GM12878 (cell line): Measurements from ENCODE around the gene MACROD2. TPM values are rescaled to one million over a fixed set of nuclear protein-coding genes. Genes with fewer than 3 reads are reported as not detected.

Source experiments
- ATAC-seq: fragments of 200-7000 bp; cut with Tn5 transposase; 3 replicates; pipeline ENCODE4 v1.9.1; 2020; ENCODE audit warnings: mild to moderate bottlenecking, moderate library complexity
- BruUV-seq: library from RNA; stranded (reverse); fragments of 400-500 nt; replicated peaks from 2 replicates; lab custom pipeline; 2021; lab: Mats Ljungman, UMichigan
- CTCF ChIA-PET: fragments of 300-600 bp; sonication (Branson Sonifier 250); formaldehyde crosslinking; extraction: SDS; loops from one replicate; lab custom pipeline; 2021; ENCODE audit warnings: inconsistent platforms; lab: Yijun Ruan, JAX
- POLR2A ChIA-PET: fragments of 350-600 bp; formaldehyde crosslinking; extraction: SDS; loops from one replicate; lab custom pipeline; 2021; ENCODE audit warnings: inconsistent platforms; lab: Charles Lee
- RAD21 ChIA-PET: fragments of 300-600 bp; sonication (Branson Sonifier 250); formaldehyde crosslinking; loops from one replicate; lab custom pipeline; 2023; ENCODE audit warnings: antibody characterized with exemption; ENCODE audit not compliant: unreplicated experiment; lab: Charles Lee
- SMC1A ChIA-PET: fragments of 300-600 bp; sonication (Branson Sonifier 250); formaldehyde crosslinking; loops from one replicate; lab custom pipeline; 2023; ENCODE audit not compliant: unreplicated experiment, uncharacterized antibody; lab: Charles Lee
- DNase-seq: peaks from one replicate; pipeline ENCODE4 v3.0.0-alpha.2; 2011; ENCODE audit warnings: low read depth, low spot score
- FAIRE-seq: peaks from 3 replicates; lab custom pipeline; 2011; peaks lifted over from hg19 to GRCh38; lab: Jason Lieb, UNC
- H2AFZ ChIP-seq: 2 replicates; pipeline ENCODE4 v1.6.0; 2011; ENCODE audit warnings: low read depth, low read length, control low read depth; ENCODE audit not compliant: control insufficient read depth
- H3K27ac ChIP-seq: 2 replicates; pipeline ENCODE4 v1.5.1; 2011; ENCODE audit warnings: control low read depth; ENCODE audit not compliant: control insufficient read depth, insufficient read depth
- H3K27me3 ChIP-seq, 2 experiments: replicated peaks in 1 of 2; 2 replicates each; pipeline versions ENCODE4 v1.6.0 to v1.6.1; 2011; ENCODE audit warnings: low read length in 1 of 2; ENCODE audit not compliant: control insufficient read depth in 2 of 2, insufficient read depth in 2 of 2
- H3K36me3 ChIP-seq, 2 experiments: 2 replicates each; pipeline ENCODE4 v1.5.1; 2011; ENCODE audit warnings: low read length in 1 of 2; ENCODE audit not compliant: control insufficient read depth in 2 of 2, insufficient read depth in 2 of 2
- H3K4me1 ChIP-seq: 2 replicates; pipeline ENCODE4 v1.6.1; 2011; ENCODE audit warnings: mild to moderate bottlenecking, low read length, moderate library complexity, mixed read lengths; ENCODE audit not compliant: control insufficient read depth, insufficient read depth
- H3K4me2 ChIP-seq: 2 replicates; pipeline ENCODE4 v1.6.0; 2011; ENCODE audit warnings: control low read depth; ENCODE audit not compliant: control insufficient read depth, insufficient read depth
- H3K4me3 ChIP-seq: fragments of 200-600 bp; sonication (generic); 2 replicates; pipeline ENCODE4 v1.5.1; 2016
- H3K79me2 ChIP-seq: 2 replicates; pipeline ENCODE4 v1.6.0; 2011; ENCODE audit warnings: low read length; ENCODE audit not compliant: control insufficient read depth, insufficient read depth
- H3K9ac ChIP-seq: 2 replicates; pipeline ENCODE4 v1.8.0; 2011; ENCODE audit warnings: low read length, control low read depth, mixed read lengths; ENCODE audit not compliant: control insufficient read depth, insufficient read depth
- H3K9me3 ChIP-seq: replicated peaks from 3 replicates; pipeline ENCODE4 v1.5.1; 2011; ENCODE audit warnings: mild to moderate bottlenecking, low read length; ENCODE audit not compliant: control insufficient read depth, insufficient read depth
- H4K20me1 ChIP-seq: 2 replicates; pipeline ENCODE4 v1.6.0; 2011; ENCODE audit not compliant: control insufficient read depth, insufficient read depth
- CEBPB ChIP-seq, 2 experiments: fragments of 150-350 bp in 1 of 2; IDR thresholded peaks; 2 replicates each; pipeline ENCODE4 v1.6.1; 2012 to 2014; ENCODE audit warnings: low read depth in 2 of 2, low read length in 2 of 2, borderline replicate concordance in 1 of 2, inconsistent platforms in 1 of 2
- CHD2 ChIP-seq: IDR thresholded peaks from 2 replicates; pipeline ENCODE4 v1.6.1; 2011; ENCODE audit warnings: low read depth, low read length, improper control_type of control experiment, borderline replicate concordance
- EED ChIP-seq: sonication (generic); IDR thresholded peaks from 2 replicates; pipeline ENCODE4 v1.6.1; 2016; ENCODE audit warnings: antibody characterized with exemption, low read depth
- EZH2 ChIP-seq: IDR thresholded peaks from 2 replicates; pipeline ENCODE4 v1.6.1; 2012; ENCODE audit warnings: low read depth, mild to moderate bottlenecking, control low read depth, inconsistent platforms, low read length, borderline replicate concordance; ENCODE audit not compliant: control insufficient read depth
- HDAC6 ChIP-seq: fragments of 200-600 bp; sonication (generic); IDR thresholded peaks from one replicate; pipeline ENCODE4 v1.8.0; 2017; ENCODE audit warnings: antibody characterized with exemption; ENCODE audit not compliant: unreplicated experiment
- LARP7 ChIP-seq: fragments of 450-650 bp; IDR thresholded peaks from 2 replicates; pipeline ENCODE4 v1.6.1; 2017; ENCODE audit warnings: mild to moderate bottlenecking
- MYC ChIP-seq: IDR thresholded peaks from 2 replicates; pipeline ENCODE4 v1.6.1; 2011; ENCODE audit warnings: mild to moderate bottlenecking, low read length, moderate library complexity, inconsistent platforms; ENCODE audit not compliant: insufficient read depth, insufficient replicate concordance, insufficient read length, severe bottlenecking
- NR2F1 ChIP-seq: fragments of 450-650 bp; conservative IDR thresholded peaks from 2 replicates; pipeline ENCODE4 v1.6.1; 2017; ENCODE audit warnings: mild to moderate bottlenecking
- SP1 ChIP-seq: IDR thresholded peaks from one replicate; pipeline ENCODE4 v1.6.1; 2011; ENCODE audit warnings: low read depth, low read length
- STAT3 ChIP-seq: IDR thresholded peaks from 2 replicates; pipeline ENCODE4 v1.6.1; 2011; ENCODE audit warnings: low read depth, low read length, improper control_type of control experiment
- YY1 ChIP-seq: IDR thresholded peaks from 2 replicates; pipeline ENCODE4 v1.6.1; 2011; ENCODE audit warnings: low read depth, mild to moderate bottlenecking, low read length
- ZNF622 ChIP-seq: fragments of 450-650 bp; IDR thresholded peaks from 2 replicates; pipeline ENCODE4 v1.6.1; 2017; ENCODE audit warnings: mild to moderate bottlenecking, inconsistent platforms
- WGBS: methylation state at CpG from one replicate; pipeline ENCODE4 v1.1.6; 2016; ENCODE audit warnings: low lambda C conversion rate; ENCODE audit not compliant: insufficient replicate concordance, insufficient coverage; ENCODE audit errors: missing lambda C conversion rate; 5-methylcytosine and 5-hydroxymethylcytosine counted together
- in situ Hi-C: fragments of 300-500 bp; cut with MboI; formaldehyde crosslinking; loops from 9 replicates; pipeline ENCODE4 v1.14.3; 2018; ENCODE audit warnings: mixed read lengths
- intact Hi-C: fragments of 100-400 bp; cut with micrococcal nuclease; formaldehyde crosslinking; loops from one replicate; pipeline ENCODE4 v1.14.2; 2022; ENCODE audit not compliant: unreplicated experiment
- polyA plus RNA-seq, 11 experiments: library from polyadenylated mRNA; depleted of rRNA in 4 of 11; unstranded in 6 of 11; stranded (reverse) in 5 of 11; fragments of >200 nt; fragmentation: Nextera tagmentation in 4 of 11; fragmentation: Illumina TruSeq in 1 of 11; extraction: Ambion mirVana in 4 of 11; extraction: Trizol in 1 of 11; gene quantifications; 1 replicate in 1 of 11; 2 replicates in 10 of 11; pipeline versions ENCODE4 v1.2.1 to v1.2.3, GENCODE V29; 2011 to 2016; ENCODE audit warnings: inconsistent platforms in 2 of 11, missing spikeins in 2 of 11, low read depth in 1 of 11
- total RNA-seq, 4 experiments: library from RNA; depleted of rRNA in 3 of 4; stranded (reverse); fragments of >200 nt in 3 of 4; fragmentation: Illumina TruSeq in 1 of 4; extraction: Trizol in 1 of 4; gene quantifications; 2 replicates each; pipeline versions ENCODE4 v1.2.1 to v1.2.3, GENCODE V29; 2013 to 2021
- TF ChIP-seq, protein P1 (sequence below): fragments of 450-650 bp; IDR thresholded peaks from 2 replicates; pipeline ENCODE4 v1.6.1; 2018; ENCODE audit warnings: mild to moderate bottlenecking, low read depth, moderate library complexity; ENCODE audit not compliant: partially characterized antibody

Gene MACROD2
- total and polyA plus RNA-seq, 10 of the 15 experiments (the other 5 are each of a cell fraction or from before 2014, with no cell fraction given): 1.1 to 21.5 (median 2.2) TPM

DNA sequence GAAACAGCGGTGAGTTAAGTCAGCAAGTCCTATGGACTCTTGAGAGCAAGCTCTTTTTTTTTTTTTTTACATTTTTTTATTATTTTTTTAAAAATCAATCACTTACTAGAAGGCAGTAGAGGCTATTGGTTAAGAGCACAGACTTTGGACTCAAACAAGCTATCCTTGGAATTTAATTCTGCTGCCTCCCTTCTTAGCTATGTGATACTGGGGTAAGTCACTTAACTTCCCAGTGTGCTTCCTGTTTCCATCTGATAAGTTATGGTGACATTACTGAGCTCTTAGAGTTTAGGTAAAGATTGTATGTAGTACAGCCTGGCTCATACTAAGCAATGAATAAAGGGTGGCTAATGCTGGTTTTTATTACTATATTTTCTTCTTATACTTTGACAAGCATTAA, 1112.6 kb downstream of the MACROD2 start:
- no peak overlapping the region for H3K27ac ChIP-seq
- H4K20me1 ChIP-seq: no peaks in the 10 kb centered on the region
- no peak overlapping the region for H3K9ac ChIP-seq
- ChIA-PET POLR2A (interaction anchor here (0.7 kb wide), 1 partner anchor 403 kb away, joined by 4 read pairs; no protein-coding TSS in a partner anchor), RAD21 (no interaction called here), SMC1A (no interaction called here)
- in situ Hi-C loops: no loop called here
- no peaks in the 10 kb centered on the region for H3K36me3 ChIP-seq
- H3K79me2 ChIP-seq: no peaks in the 10 kb centered on the region
- no TSS peak for BruUV-seq
- H3K9me3 ChIP-seq: no peaks in the 10 kb centered on the region
- 0% methylated on average over 1 of the region's 1 CpG for WGBS
- H3K27me3 ChIP-seq: no peaks in the 10 kb centered on the region
- no peak overlapping the region for H3K4me2 ChIP-seq
- no peak for DNase-seq
- no peak overlapping the region for H2AFZ ChIP-seq
- H3K4me1 ChIP-seq: no peaks in the 10 kb centered on the region
- no peak for FAIRE-seq
- ATAC-seq: no peak
- TF ChIP-seq NR2F1 (no peak), EZH2 (no peak), HDAC6 (no peak), YY1 (no peak), CHD2 (no peak), ZNF622 (no peak), SP1 (no peak), MYC (no peak), LARP7 (no peak), EED (no peak), STAT3 (no peak), CEBPB (IDR thresholded peaks at IDR 0.05; ENCODE audit: borderline replicate concordance in 1 of 2, low read depth in 2 of 2, low read length in 2 of 2) (no peak)
- TF ChIP-seq, protein P1, sequence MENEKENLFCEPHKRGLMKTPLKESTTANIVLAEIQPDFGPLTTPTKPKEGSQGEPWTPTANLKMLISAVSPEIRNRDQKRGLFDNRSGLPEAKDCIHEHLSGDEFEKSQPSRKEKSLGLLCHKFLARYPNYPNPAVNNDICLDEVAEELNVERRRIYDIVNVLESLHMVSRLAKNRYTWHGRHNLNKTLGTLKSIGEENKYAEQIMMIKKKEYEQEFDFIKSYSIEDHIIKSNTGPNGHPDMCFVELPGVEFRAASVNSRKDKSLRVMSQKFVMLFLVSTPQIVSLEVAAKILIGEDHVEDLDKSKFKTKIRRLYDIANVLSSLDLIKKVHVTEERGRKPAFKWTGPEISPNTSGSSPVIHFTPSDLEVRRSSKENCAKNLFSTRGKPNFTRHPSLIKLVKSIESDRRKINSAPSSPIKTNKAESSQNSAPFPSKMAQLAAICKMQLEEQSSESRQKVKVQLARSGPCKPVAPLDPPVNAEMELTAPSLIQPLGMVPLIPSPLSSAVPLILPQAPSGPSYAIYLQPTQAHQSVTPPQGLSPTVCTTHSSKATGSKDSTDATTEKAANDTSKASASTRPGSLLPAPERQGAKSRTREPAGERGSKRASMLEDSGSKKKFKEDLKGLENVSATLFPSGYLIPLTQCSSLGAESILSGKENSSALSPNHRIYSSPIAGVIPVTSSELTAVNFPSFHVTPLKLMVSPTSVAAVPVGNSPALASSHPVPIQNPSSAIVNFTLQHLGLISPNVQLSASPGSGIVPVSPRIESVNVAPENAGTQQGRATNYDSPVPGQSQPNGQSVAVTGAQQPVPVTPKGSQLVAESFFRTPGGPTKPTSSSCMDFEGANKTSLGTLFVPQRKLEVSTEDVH: no peak
- TF ChIP-seq, all 136 proteins: peak for 0
- intact Hi-C loops: no loop called here
- CTCF ChIA-PET: interaction anchor here (0.6 kb wide), 1 partner anchor 100 kb away, joined by 3 read pairs; no protein-coding TSS in a partner anchor
- H3K4me3 ChIP-seq: no peak overlapping the region
